HS-5 (cell line): Measurements from ENCODE around the gene FAM241A.
"Not testable (repeated sequence)": the region's sequence is repeated elsewhere in the genome, so short reads cannot be mapped to it uniquely, and the experiment has no call there.

Experiments used
- DNase-seq: peaks from one replicate; pipeline ENCODE4 v3.0.0-alpha.2; 2012; ENCODE audit warnings: low read depth

FAM241A gene

DNA sequence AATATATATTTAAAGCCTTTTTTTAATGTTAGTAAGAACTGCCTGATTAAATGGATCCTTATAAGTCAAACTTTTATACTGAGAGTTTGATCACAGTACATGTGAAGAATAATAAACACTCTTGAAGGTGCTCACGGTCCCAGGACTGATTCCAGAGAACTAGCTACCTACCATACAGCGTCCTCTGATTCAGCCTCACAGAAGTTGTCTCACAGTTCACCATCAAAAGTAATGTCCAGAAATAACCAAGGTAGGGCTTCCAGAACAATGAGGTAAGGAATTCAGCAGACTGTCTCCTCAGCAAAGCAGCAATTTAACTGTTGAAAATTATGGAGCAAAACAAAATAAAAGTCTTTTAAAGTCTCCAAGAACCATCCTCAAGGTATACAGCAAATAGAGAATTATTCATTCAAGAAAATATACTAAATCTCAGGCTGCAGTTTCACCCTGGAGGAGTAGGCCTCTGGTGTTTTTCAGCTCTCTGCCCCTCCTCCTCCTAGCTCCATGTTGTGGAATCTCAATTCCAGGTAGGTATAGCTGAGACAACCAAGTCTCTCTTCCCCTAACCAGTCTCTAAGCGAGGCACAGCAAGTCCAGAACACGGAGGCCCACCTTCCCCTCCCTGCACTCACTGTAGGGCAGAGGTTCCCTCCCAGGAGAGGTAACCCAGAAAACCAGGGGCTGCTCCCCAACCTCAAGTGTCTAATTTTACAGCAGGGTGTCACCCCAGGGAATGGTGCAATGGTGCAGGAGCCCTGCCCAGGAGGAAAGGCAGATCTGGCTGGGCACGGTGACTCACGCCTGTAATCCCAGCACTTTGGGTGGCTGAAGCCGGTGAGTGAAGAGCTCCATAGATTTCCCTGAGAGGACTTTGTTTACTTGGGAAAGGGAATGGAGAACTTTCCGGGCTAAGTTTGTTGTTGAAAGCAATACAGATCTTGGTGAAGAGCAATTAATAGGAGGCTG lies 28.6 kb downstream of the FAM241A start:
- DNase-seq: no peak

- DNase-seq: no peak
These were observed 30.6 kb downstream of the FAM241A start for GRCh38 chr4:112175840-112176239.

GRCh38 chr4:112176596-112176995 lies 31.3 kb downstream of the FAM241A start:
- no peak for DNase-seq

DNA sequence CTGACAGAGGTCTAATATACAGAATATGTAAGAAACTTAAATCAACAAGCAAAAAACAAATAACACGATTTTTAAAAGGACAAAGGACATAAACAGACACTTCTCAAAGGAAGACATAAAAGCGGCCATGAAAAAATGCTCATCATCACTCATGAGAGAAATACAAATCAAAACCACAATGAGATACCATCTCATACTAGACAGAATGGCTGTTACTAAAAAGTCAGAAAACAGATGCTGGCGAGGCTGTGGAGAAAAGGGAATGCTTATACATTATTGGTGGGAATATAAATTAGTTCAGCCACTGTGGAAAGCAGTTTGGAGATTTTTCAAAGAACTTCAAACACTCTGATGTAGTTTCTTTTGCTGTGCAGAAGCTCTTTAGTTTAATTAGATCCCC lies 33.5 kb downstream of the FAM241A start:
- DNase-seq: not testable (repeated sequence)

DNA sequence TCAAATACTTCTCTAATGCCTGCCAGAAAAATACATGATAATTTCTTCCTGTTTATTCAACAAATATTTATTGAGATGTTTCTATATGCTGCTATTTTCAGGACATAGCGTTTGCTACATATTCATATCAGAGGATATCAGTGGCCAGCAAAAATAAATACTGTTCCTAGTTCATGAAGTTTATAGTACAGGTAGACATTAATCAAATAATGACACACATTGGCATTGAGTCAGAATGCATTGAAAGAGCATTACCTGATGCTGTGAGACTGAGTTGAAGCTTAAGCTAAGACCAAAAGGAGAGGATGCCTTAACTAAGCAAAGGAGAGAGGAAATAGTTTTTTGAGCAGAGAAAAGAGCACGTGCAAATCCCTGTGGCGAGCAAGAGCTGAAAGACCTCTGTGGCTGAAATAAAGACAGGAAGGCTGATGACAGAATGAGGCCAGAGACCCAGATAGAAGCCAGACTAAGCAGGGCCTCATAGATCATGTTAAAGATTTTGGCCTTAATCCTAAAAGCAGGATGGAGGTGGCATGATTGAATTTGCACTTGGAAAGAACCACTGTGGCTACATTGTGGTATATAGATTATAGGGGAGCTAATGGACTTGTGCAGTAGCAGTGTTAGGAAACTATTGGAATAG lies 36.2 kb downstream of the FAM241A start:
- no peak for DNase-seq

DNA sequence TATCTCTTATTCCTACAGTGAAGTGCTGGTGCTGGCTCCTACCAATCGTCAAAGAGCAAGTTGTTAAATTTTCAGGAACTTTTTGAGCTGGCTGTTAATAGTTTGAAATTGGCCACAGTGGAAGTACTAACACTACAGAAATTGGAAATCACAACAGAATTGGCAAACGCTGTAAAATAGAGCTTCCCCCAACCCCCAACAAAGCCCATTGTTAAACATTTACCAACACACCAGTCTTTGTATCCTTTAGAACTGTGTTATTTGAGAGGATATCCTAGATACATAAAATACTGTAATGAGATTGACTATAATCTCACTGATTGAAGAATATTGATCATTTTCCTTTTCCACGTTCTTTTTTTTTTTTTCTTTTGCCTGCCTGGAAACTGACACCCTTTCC lies 37.4 kb downstream of the FAM241A start:
- DNase-seq: no peak

GRCh38 chr4:112183252-112183651 lies 38.0 kb downstream of the FAM241A start:
- DNase-seq: no peak

DNA sequence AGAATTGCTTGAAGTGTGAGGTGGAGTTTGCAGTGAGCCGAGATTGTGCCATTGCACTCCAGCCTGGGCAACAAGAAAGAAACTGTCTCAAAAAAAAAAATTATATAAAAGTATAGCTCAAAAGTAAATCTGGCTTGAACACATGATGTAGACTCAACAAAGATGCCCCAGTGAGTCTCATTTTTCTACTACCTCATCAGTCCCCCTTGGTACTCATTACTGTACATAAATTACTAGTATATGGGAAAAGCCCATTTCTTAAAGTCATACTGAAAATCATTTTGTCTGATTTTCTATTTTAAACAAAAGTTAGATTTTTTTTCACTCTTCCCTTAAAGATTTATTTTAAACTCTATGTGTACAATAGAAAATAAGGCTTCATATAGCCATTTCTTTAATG lies 39.2 kb downstream of the FAM241A start:
- DNase-seq: no peak

DNA sequence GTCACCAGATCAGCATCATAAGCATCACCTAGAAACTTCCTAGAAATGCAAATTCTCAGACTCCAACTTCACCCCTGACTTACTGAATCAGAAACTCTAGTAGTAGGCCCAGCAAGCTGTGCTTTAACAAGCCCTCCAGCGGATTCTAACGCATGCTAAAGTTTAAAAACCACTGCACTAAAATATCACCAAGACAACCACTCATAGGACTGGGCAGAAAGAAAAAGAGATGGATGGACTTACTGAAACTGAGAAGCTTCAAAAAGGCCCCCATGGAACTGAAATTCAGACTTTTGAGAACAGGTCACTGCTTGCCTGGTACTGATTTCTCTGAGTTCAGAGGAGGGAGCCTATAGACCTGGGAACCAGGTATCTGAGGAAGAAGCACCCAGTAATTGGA lies 40.1 kb downstream of the FAM241A start:
- DNase-seq: no peak

DNA sequence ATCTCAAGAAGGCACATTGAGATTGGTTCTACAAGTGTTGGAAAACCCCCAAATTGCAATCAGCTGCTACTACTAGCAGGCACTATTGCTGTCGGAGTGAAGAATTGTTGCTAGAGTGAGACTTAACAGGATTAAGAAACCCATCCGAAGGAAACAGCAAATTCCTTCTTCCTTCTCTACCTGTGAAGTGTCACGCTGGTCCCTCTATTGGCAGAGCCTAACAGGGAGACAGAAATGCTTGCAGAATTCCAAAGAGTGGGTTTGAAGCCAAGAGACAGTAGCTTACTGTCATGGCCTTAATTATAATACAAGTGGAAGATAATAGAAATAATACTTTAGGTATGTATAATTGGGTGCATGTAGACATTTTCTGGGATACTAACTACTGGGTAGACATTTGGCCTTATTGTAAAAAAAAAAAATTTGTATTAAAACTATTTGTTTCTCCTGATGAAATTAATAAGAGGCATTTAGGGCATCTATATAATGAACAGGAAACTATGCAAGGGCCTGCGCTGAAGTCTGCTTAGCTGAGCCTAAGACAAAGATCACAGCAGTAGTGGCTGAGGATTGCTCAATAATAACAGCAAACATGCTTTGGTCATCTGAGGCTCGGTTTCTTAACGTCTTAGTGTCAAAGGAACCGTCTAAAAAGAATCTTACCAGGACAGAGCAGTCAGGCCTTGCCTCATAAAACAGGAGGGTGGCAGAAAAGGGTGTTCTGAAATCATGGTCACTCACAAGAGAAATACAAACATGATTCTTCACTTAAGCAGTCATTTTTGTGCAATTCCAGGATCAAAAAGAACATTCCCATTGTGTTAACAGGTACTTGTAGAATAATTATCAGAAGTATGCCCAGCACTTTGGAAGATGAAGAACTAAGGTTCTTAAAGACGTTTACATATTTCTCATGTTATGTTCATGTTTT lies 40.8 kb downstream of the FAM241A start:
- no peak for DNase-seq

DNA sequence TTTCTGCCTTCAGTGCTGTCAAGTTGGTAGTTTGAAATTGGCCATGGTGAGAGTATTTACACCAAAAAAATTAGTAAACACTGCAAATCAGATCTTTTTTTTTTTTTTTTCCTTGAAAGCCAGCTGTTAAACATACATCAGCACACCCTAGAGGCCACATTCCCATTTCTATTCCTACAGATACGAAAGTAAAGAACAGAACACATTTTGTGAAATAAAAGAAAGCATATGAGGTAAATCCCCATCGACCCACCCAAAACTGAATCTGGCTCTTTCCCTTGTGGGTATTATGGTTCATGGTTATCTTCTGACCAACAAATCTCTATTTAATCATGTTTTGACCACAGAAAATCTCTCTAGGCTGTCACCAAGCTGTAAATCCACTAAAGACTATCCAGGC lies 44.5 kb downstream of the FAM241A start:
- no peak for DNase-seq

- DNase-seq: no peak
These were observed 45.4 kb downstream of the FAM241A start for GRCh38 chr4:112190684-112191083.

- DNase-seq: no peak
These were observed 51.2 kb downstream of the FAM241A start for GRCh38 chr4:112196461-112196860.

- no peak for DNase-seq
These were observed 53.8 kb downstream of the FAM241A start for GRCh38 chr4:112199041-112199440.

DNA sequence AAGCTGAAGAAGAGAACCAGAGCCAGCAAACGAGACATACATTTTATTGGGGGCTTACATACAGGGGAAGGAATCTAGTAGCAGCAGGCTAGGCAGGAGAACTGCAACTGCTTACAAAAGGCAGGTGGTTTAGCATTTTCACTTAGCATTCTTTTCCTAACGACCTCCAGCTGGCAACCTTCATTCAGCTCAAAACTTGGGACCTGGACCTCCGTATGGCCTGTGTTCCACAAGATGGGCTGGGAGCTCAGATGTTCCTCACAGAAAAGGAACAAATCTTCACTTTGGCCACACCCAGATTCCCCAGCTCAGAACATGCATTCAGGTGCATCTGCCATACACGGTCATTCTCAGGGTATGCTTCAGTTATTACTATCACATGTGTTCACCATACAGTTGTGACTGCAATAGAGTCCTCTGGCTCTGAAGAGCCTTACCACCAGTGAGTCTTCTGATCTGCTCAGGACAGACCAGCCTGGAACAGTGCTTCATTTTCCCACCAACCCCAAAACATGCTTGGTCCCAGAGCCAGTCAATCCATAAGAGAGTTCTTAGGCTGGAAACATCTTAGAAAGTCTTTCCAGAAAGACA lies 56.8 kb downstream of the FAM241A start:
- DNase-seq: no peak

GRCh38 chr4:112203593-112203992 lies 58.3 kb downstream of the FAM241A start:
- DNase-seq: no peak

GRCh38 chr4:112206431-112206830 lies 61.2 kb downstream of the FAM241A start:
- DNase-seq: no peak

- not testable (repeated sequence) for DNase-seq
These were observed 63.2 kb downstream of the FAM241A start for GRCh38 chr4:112208137-112209095.

DNA sequence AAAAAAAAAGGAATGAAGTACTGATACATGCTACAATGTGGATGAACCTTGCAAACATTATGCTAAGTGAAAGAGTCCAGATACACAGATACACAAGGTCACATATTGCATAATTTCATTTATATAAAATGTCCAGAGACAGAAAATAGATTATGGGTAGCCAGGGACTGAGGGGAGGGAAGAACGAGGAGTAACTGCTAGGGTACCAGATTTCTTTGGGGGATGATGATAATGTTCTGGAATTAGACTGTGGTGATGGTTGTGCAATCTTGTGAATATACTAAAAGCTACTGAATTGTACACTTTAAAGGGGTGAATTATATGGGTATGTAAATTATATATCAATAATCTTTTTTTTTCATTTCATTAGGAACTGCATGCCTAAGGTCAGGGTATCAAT lies 65.5 kb downstream of the FAM241A start:
- DNase-seq: no peak

- no peak for DNase-seq
These were observed 67.8 kb downstream of the FAM241A start for GRCh38 chr4:112213091-112213490.

DNA sequence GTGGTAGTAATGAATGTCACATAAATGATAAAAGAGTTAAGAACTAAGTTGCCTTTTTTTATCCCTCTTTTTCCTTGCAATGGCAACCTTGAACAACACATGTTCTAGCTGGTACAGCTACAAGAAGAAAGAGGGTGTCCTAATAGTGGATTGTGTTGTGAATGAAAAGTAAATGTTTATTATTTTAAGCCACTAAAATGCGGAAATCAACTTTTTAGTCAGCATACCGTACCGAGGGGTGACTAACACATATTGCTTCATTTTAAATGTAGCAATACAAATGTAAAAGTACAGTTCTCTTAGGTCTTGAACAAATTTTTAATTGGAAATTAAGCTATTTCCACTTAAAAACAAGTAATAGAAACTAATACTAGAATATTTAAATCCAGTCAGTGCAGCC lies 68.6 kb downstream of the FAM241A start:
- DNase-seq: peak; percentile 60
